SHP77 treated with DMSO at 0.1 percent for 48 hours (cell line): ENCODE measurements around the gene UGT1A8.

Experiments used
- DNase-seq: peaks from one replicate; lab custom pipeline; 2025; lab: John Stamatoyannopoulos, UW

UGT1A8 gene

GRCh38 chr2:233766416-233766815 is 149.0 kb downstream of the UGT1A8 start:
- DNase-seq = no peak

GRCh38 chr2:233768076-233768475 is 150.6 kb downstream of the UGT1A8 start:
- DNase-seq = no peak

GRCh38 chr2:233769260-233769659 is 151.8 kb downstream of the UGT1A8 start:
- no peak for DNase-seq

- no peak for DNase-seq
Observed at GRCh38 chr2:233772153-233772552, 154.7 kb downstream of the UGT1A8 start.

- no peak for DNase-seq
Observed at GRCh38 chr2:233772583-233772982, 155.2 kb downstream of the UGT1A8 start.

- DNase-seq = no peak
Observed at GRCh38 chr2:233773854-233774253, 156.4 kb downstream of the UGT1A8 start.

- no peak for DNase-seq
Observed at GRCh38 chr2:233775414-233775813, 158.0 kb downstream of the UGT1A8 start.

- no peak for DNase-seq
Observed at GRCh38 chr2:233778030-233778429, 160.6 kb downstream of the UGT1A8 start, which contains the start of gene MROH2A. MROH2A (plus strand) TSS chr2:233778330; CDS start chr2:233779359, 1,029 bp downstream.

GRCh38 chr2:233779722-233780121 is 162.3 kb downstream of the UGT1A8 start:
- no peak for DNase-seq

- DNase-seq = no peak
Observed at GRCh38 chr2:233780771-233781170, 163.3 kb downstream of the UGT1A8 start.

GRCh38 chr2:233789554-233789953 is 172.1 kb downstream of the UGT1A8 start:
- no peak for DNase-seq

- DNase-seq = no peak
Observed at GRCh38 chr2:233791151-233791882, 173.9 kb downstream of the UGT1A8 start.

GRCh38 chr2:233791883-233792329 is 174.5 kb downstream of the UGT1A8 start:
- no peak for DNase-seq

- DNase-seq = no peak
Observed at GRCh38 chr2:233792720-233793119, 175.3 kb downstream of the UGT1A8 start.

GRCh38 chr2:233793465-233794127 is 176.2 kb downstream of the UGT1A8 start:
- no peak for DNase-seq

GRCh38 chr2:233794128-233794658 is 176.8 kb downstream of the UGT1A8 start:
- DNase-seq = no peak

- DNase-seq = no peak
Observed at GRCh38 chr2:233795735-233796171, 178.3 kb downstream of the UGT1A8 start.

- no peak for DNase-seq
Observed at GRCh38 chr2:233796254-233796653, 178.8 kb downstream of the UGT1A8 start.

GRCh38 chr2:233798335-233799086 is 181.1 kb downstream of the UGT1A8 start:
- no peak for DNase-seq

GRCh38 chr2:233799087-233799665 is 181.7 kb downstream of the UGT1A8 start:
- DNase-seq = no peak

GRCh38 chr2:233799716-233800115 is 182.3 kb downstream of the UGT1A8 start:
- DNase-seq = no peak

GRCh38 chr2:233800208-233800607 is 182.8 kb downstream of the UGT1A8 start:
- DNase-seq = no peak
